KMS-11 (cell line): ENCODE results near the gene DCP1A.

Experiments
- H2AFZ ChIP-seq: fragments of 200-600 bp; sonication (generic); 2 replicates; pipeline ENCODE4 v1.6.1; 2016; ENCODE audit warnings: antibody characterized with exemption, mixed run types, low read depth
- H3K27ac ChIP-seq: fragments of 200-600 bp; sonication (generic); 2 replicates; pipeline ENCODE4 v1.6.1; 2016; ENCODE audit warnings: mild to moderate bottlenecking, mixed run types
- H3K27me3 ChIP-seq: fragments of 200-600 bp; sonication (generic); 2 replicates; pipeline ENCODE4 v1.6.1; 2017; ENCODE audit warnings: mild to moderate bottlenecking, low read depth, mixed run types, moderate library complexity; ENCODE audit not compliant: insufficient read depth
- H3K36me3 ChIP-seq: fragments of 200-600 bp; sonication (generic); 2 replicates; pipeline ENCODE4 v1.6.1; 2017; ENCODE audit warnings: mild to moderate bottlenecking, mixed run types; ENCODE audit not compliant: insufficient read depth
- H3K4me1 ChIP-seq: fragments of 200-600 bp; sonication (generic); 2 replicates; pipeline ENCODE4 v1.6.1; 2016; ENCODE audit warnings: mild to moderate bottlenecking, low read depth, mixed run types; ENCODE audit not compliant: poor library complexity, severe bottlenecking
- H3K4me2 ChIP-seq: fragments of 200-600 bp; sonication (generic); 2 replicates; pipeline ENCODE4 v1.7.0; 2016; ENCODE audit warnings: mild to moderate bottlenecking, mixed run types
- H3K4me3 ChIP-seq: fragments of 200-600 bp; sonication (generic); IDR thresholded peaks from 2 replicates; pipeline ENCODE4 v1.6.1; 2017; ENCODE audit warnings: low read depth, low read length, mixed read lengths; ENCODE audit not compliant: insufficient read depth
- H3K79me2 ChIP-seq: fragments of 200-600 bp; sonication (generic); 2 replicates; pipeline ENCODE4 v1.6.1; 2016; ENCODE audit warnings: low read depth, mixed run types; ENCODE audit not compliant: insufficient read depth
- H3K9ac ChIP-seq: fragments of 200-600 bp; sonication (generic); 2 replicates; pipeline ENCODE4 v1.6.1; 2016; ENCODE audit warnings: mild to moderate bottlenecking, mixed run types
- H4K20me1 ChIP-seq: fragments of 200-600 bp; sonication (generic); 2 replicates; pipeline ENCODE4 v1.6.1; 2016; ENCODE audit warnings: mild to moderate bottlenecking, mixed run types; ENCODE audit not compliant: insufficient read depth
- CTCF ChIP-seq: fragments of 200-600 bp; sonication (generic); conservative IDR thresholded peaks from 2 replicates; pipeline ENCODE4 v1.6.1; 2017; ENCODE audit warnings: low read depth, mild to moderate bottlenecking, antibody characterized with exemption, low read length, moderate library complexity, mixed read lengths

The DCP1A gene

GRCh38 chr3:53259427-53260259 is 87.7 kb downstream of the DCP1A start:
- H3K27ac ChIP-seq, result no peak overlapping the region
- H3K4me1 ChIP-seq, result peaks cover 10% of the 10 kb centered on the region
- H3K4me2 ChIP-seq, result no peak overlapping the region
- 0 out of 2 replicates have a peak, but pooled peaks cover under 1% of the 10 kb centered on the region for H4K20me1 ChIP-seq
- no peak overlapping the region for H3K4me3 ChIP-seq
- H3K9ac ChIP-seq, result no peak overlapping the region
- no peak overlapping the region for H2AFZ ChIP-seq
- TF ChIP-seq CTCF, result no peak
- peaks cover 9% of the 10 kb centered on the region for H3K79me2 ChIP-seq
- no peaks in the 10 kb centered on the region for H3K27me3 ChIP-seq
- H3K36me3 ChIP-seq, result no peaks in the 10 kb centered on the region

- Histone ChIP-seq H3K27me3 (no peaks in the 10 kb centered on the region), H3K36me3 (no peaks in the 10 kb centered on the region), H3K4me1 (peaks cover 13% of the 10 kb centered on the region), H3K9ac (no peak overlapping the region), H3K4me2 (no peak overlapping the region), H3K79me2 (peaks cover 17% of the 10 kb centered on the region), H4K20me1 (peaks cover 8% of the 10 kb centered on the region), H2AFZ (no peak overlapping the region), H3K4me3 (no peak overlapping the region), H3K27ac (no peak overlapping the region)
- no peak for TF ChIP-seq CTCF
Measured at GRCh38 chr3:53258600-53259426, 88.5 kb downstream of the DCP1A start.

- no peak overlapping the region for H2AFZ ChIP-seq
- H3K27ac ChIP-seq, result no peak overlapping the region
- peaks cover 27% of the 10 kb centered on the region for H3K4me1 ChIP-seq
- H3K27me3 ChIP-seq, result no peaks in the 10 kb centered on the region
- no peak for TF ChIP-seq CTCF
- peaks cover 14% of the 10 kb centered on the region for H4K20me1 ChIP-seq
- no peaks in the 10 kb centered on the region for H3K36me3 ChIP-seq
- peaks cover 31% of the 10 kb centered on the region for H3K79me2 ChIP-seq
- H3K9ac ChIP-seq, result no peak overlapping the region
- no peak overlapping the region for H3K4me3 ChIP-seq
- no peak overlapping the region for H3K4me2 ChIP-seq
Measured at GRCh38 chr3:53257465-53257864, 89.9 kb downstream of the DCP1A start.

GRCh38 chr3:53256704-53257055 is 90.7 kb downstream of the DCP1A start:
- Histone ChIP-seq H3K27me3 (no peaks in the 10 kb centered on the region), H3K4me2 (no peak overlapping the region), H3K79me2 (peaks cover 38% of the 10 kb centered on the region), H2AFZ (no peak overlapping the region), H4K20me1 (peaks cover 16% of the 10 kb centered on the region), H3K9ac (no peak overlapping the region), H3K4me1 (peaks cover 32% of the 10 kb centered on the region), H3K27ac (no peak overlapping the region), H3K4me3 (no peak overlapping the region), H3K36me3 (no peaks in the 10 kb centered on the region)
- TF ChIP-seq CTCF, result no peak
